ENCODE results near the gene RPL13A. TPM values are rescaled to one million over a fixed set of nuclear protein-coding genes. Genes with fewer than 3 reads are reported as not detected.
A peak's percentile ranks its signal among the peaks of the same experiment; 100 is the strongest.

RPL13A gene
- polyA plus RNA-seq, 1 of the 3 experiments (the other 2 are of a cell fraction): 2,748 TPM

- TF ChIP-seq, protein P1, sequence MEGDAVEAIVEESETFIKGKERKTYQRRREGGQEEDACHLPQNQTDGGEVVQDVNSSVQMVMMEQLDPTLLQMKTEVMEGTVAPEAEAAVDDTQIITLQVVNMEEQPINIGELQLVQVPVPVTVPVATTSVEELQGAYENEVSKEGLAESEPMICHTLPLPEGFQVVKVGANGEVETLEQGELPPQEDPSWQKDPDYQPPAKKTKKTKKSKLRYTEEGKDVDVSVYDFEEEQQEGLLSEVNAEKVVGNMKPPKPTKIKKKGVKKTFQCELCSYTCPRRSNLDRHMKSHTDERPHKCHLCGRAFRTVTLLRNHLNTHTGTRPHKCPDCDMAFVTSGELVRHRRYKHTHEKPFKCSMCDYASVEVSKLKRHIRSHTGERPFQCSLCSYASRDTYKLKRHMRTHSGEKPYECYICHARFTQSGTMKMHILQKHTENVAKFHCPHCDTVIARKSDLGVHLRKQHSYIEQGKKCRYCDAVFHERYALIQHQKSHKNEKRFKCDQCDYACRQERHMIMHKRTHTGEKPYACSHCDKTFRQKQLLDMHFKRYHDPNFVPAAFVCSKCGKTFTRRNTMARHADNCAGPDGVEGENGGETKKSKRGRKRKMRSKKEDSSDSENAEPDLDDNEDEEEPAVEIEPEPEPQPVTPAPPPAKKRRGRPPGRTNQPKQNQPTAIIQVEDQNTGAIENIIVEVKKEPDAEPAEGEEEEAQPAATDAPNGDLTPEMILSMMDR (IDR thresholded peaks at IDR 0.05): no peak
These were observed 46.0 kb upstream of the RPL13A start, which contains the start of gene SLC17A7 (continued) for GRCh38 chr19:49441210-49441959.

- CTCF ChIA-PET: interaction anchor here (1.3 to 11.2 kb wide), 7 partner anchors 8 to 213 kb away, joined by 3 to 149 read pairs (median 13); partner anchors contain the start of gene KASH5
These were observed 45.5 kb upstream of the RPL13A start for GRCh38 chr19:49441960-49442350.

More at GRCh38 chr19:49441960-49442350, 45.5 kb upstream of the RPL13A start:
- Histone ChIP-seq H3K9me2 (no peaks in the 10 kb centered on the region), H3K4me1 (ENCODE audit: control insufficient read depth in 1 of 2, insufficient read depth in 2 of 2, low read depth in 1 of 2, low read length in 1 of 2) (peaks cover 0 to 23% of the 10 kb centered on the region in 2 experiments; a peak in 1 of 4 replicates), H3K79me2 (ENCODE audit: insufficient read depth) (no peaks in the 10 kb centered on the region), H3K9ac (no peak overlapping the region), H4K20me1 (ENCODE audit: insufficient read depth) (no peaks in the 10 kb centered on the region; the same call in 1 of the 2 replicates), H2AFZ (ENCODE audit: low read depth) (peak overlapping the region; percentile 76; the same call in 1 of the 2 replicates), H3F3A (replicated peaks; ENCODE audit: insufficient read depth) (peaks cover 22% of the 10 kb centered on the region), H3K4me3 (ENCODE audit: low read depth in 2 of 2, low read length in 1 of 2) (peak overlapping the region; percentile 59 to 62), H3K4me2 (peak overlapping the region; percentile 96), H3K36me3 (replicated peaks in 1 of 2; ENCODE audit: control insufficient read depth in 1 of 2, insufficient read depth in 2 of 2, low read length in 1 of 2) (peaks cover 0 to 2% of the 10 kb centered on the region in 2 experiments), H3K27me3 (ENCODE audit: insufficient read depth) (peaks cover 48% of the 10 kb centered on the region), H3K27ac (ENCODE audit: low read depth in 2 of 2, low read length in 1 of 2) (no peak overlapping the region), H3K9me3 (no peaks in the 10 kb centered on the region)
- no peak for TF ChIP-seq SMC3 (IDR thresholded peaks at IDR 0.05; ENCODE audit: low read depth, low read length)
- TF ChIP-seq NRF1 (IDR thresholded peaks at IDR 0.05; ENCODE audit: low read depth, low read length): no peak
- no peak for TF ChIP-seq IRF3 (IDR thresholded peaks at IDR 0.05; ENCODE audit: low read depth, low read length)
- no peak for TF ChIP-seq EZH2phosphoT487 (IDR thresholded peaks at IDR 0.05; ENCODE audit: borderline replicate concordance, low read depth)
- TF ChIP-seq, protein P2, sequence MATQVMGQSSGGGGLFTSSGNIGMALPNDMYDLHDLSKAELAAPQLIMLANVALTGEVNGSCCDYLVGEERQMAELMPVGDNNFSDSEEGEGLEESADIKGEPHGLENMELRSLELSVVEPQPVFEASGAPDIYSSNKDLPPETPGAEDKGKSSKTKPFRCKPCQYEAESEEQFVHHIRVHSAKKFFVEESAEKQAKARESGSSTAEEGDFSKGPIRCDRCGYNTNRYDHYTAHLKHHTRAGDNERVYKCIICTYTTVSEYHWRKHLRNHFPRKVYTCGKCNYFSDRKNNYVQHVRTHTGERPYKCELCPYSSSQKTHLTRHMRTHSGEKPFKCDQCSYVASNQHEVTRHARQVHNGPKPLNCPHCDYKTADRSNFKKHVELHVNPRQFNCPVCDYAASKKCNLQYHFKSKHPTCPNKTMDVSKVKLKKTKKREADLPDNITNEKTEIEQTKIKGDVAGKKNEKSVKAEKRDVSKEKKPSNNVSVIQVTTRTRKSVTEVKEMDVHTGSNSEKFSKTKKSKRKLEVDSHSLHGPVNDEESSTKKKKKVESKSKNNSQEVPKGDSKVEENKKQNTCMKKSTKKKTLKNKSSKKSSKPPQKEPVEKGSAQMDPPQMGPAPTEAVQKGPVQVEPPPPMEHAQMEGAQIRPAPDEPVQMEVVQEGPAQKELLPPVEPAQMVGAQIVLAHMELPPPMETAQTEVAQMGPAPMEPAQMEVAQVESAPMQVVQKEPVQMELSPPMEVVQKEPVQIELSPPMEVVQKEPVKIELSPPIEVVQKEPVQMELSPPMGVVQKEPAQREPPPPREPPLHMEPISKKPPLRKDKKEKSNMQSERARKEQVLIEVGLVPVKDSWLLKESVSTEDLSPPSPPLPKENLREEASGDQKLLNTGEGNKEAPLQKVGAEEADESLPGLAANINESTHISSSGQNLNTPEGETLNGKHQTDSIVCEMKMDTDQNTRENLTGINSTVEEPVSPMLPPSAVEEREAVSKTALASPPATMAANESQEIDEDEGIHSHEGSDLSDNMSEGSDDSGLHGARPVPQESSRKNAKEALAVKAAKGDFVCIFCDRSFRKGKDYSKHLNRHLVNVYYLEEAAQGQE (IDR thresholded peaks at IDR 0.05; ENCODE audit: low read depth, low read length): no peak
- no peak for TF ChIP-seq MAX (IDR thresholded peaks at IDR 0.05; ENCODE audit: low read depth)
- no peak for TF ChIP-seq GABPA (IDR thresholded peaks at IDR 0.05; ENCODE audit: low read depth)
- TF ChIP-seq GATA2 (CRISPR knock-in tag; IDR thresholded peaks at IDR 0.05): no peak
- TF ChIP-seq SIN3A (IDR thresholded peaks at IDR 0.05; ENCODE audit: borderline replicate concordance, low read depth, low read length): no peak
- TF ChIP-seq JUND (IDR thresholded peaks at IDR 0.05): no peak
- POLR2A ChIA-PET: interaction anchor here (1.4 kb wide), 1 partner anchor 9 kb away, joined by 4 read pairs; the partner anchor contains the start of gene PIH1D1
- 12% methylated on average over 14 of the region's 14 CpGs for WGBS (ENCODE audit: low lambda C conversion rate)
- DNase-seq: peak; percentile 10

Data from SK-N-SH (cell line).